ENCODE results near the gene PDAP1. TPM values are rescaled to one million over a fixed set of nuclear protein-coding genes. Genes with fewer than 3 reads are reported as not detected.

Gene PDAP1
- polyA plus RNA-seq, 2 of the 4 experiments (the other 2 are of a cell fraction): 81.8 to 347 TPM

- Histone ChIP-seq H3K9me3 (no peaks in the 10 kb centered on the region), H3K4me2 (peak overlapping the region; percentile 83), H3K27ac (peak overlapping the region; percentile 95 to 98), H3K4me1 (peaks cover 29% of the 10 kb centered on the region), H3K4me3 (peak overlapping the region; percentile 96)
- TF ChIP-seq RFX5 (IDR thresholded peaks at IDR 0.05) (no peak), HEYL (CRISPR knock-in tag; IDR thresholded peaks at IDR 0.05) (no peak), MAFK (IDR thresholded peaks at IDR 0.05; ENCODE audit: partially characterized antibody) (no peak), HOXB13 (CRISPR knock-in tag; IDR thresholded peaks at IDR 0.05; ENCODE audit: low read depth) (no peak), NPAS2 (CRISPR knock-in tag; IDR thresholded peaks at IDR 0.05; ENCODE audit: borderline replicate concordance) (no peak), EHF (CRISPR knock-in tag; IDR thresholded peaks at IDR 0.05) (no peak), E2F6 (IDR thresholded peaks at IDR 0.05; ENCODE audit: borderline replicate concordance, low read depth) (no peak), JUN (IDR thresholded peaks at IDR 0.05) (no peak), CHD4 (IDR thresholded peaks at IDR 0.05; ENCODE audit: borderline replicate concordance) (no peak), TFCP2L1 (CRISPR knock-in tag; IDR thresholded peaks at IDR 0.05) (no peak), HOXA7 (CRISPR knock-in tag; IDR thresholded peaks at IDR 0.05) (no peak), RCOR1 (IDR thresholded peaks at IDR 0.05; ENCODE audit: low read depth, low read length) (no peak), NR3C1 (IDR thresholded peaks at IDR 0.05) (no peak), FOSL2 (IDR thresholded peaks at IDR 0.05) (no peak), FOSL2 (CRISPR knock-in tag; IDR thresholded peaks at IDR 0.05) (no peak), PHF8 (IDR thresholded peaks at IDR 0.05; ENCODE audit: borderline replicate concordance, low read depth) (no peak), CHD2 (IDR thresholded peaks at IDR 0.05; ENCODE audit: low read length, partially characterized antibody) (no peak), RARB (CRISPR knock-in tag; IDR thresholded peaks at IDR 0.05) (no peak)
- TF ChIP-seq, protein P1, sequence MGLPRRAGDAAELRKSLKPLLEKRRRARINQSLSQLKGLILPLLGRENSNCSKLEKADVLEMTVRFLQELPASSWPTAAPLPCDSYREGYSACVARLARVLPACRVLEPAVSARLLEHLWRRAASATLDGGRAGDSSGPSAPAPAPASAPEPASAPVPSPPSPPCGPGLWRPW (IDR thresholded peaks at IDR 0.05): no peak
- TF ChIP-seq, protein P2, sequence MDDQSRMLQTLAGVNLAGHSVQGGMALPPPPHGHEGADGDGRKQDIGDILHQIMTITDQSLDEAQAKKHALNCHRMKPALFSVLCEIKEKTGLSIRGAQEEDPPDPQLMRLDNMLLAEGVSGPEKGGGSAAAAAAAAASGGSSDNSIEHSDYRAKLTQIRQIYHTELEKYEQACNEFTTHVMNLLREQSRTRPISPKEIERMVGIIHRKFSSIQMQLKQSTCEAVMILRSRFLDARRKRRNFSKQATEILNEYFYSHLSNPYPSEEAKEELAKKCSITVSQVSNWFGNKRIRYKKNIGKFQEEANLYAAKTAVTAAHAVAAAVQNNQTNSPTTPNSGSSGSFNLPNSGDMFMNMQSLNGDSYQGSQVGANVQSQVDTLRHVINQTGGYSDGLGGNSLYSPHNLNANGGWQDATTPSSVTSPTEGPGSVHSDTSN (IDR thresholded peaks at IDR 0.05): no peak
- TF ChIP-seq, protein P3, sequence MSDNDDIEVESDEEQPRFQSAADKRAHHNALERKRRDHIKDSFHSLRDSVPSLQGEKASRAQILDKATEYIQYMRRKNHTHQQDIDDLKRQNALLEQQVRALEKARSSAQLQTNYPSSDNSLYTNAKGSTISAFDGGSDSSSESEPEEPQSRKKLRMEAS (IDR thresholded peaks at IDR 0.05): no peak
- FAIRE-seq (no peak), DNase-seq (ENCODE audit: low read depth in 1 of 2, low spot score in 1 of 2) (no peak), ATAC-seq (no peak)
- ChIA-PET POLR2A (interaction anchor here (0.6 to 2.4 kb wide), 2 partner anchors 14 to 35 kb away, joined by 5 to 15 read pairs; partner anchors contain the start of genes BUD31 and PDAP1), CTCF (interaction anchor here (0.9 to 1.4 kb wide), 2 partner anchors 9 to 13 kb away, joined by 4 read pairs; no protein-coding TSS in a partner anchor)
- 89% methylated on average over 37 of the region's 41 CpGs for WGBS (ENCODE audit: missing lambda C conversion rate)
Measured at GRCh38 chr7:99373091-99374066, 35.0 kb downstream of the PDAP1 start.

GRCh38 chr7:99372275-99373090, 35.9 kb downstream of the PDAP1 start:
- no peak for FAIRE-seq
- 88% methylated on average over 19 of the region's 21 CpGs for WGBS (ENCODE audit: missing lambda C conversion rate)
- DNase-seq (ENCODE audit: low read depth in 1 of 2, low spot score in 1 of 2): no peak
- no peak overlapping the region for H3K27ac ChIP-seq
- TF ChIP-seq, protein P4, sequence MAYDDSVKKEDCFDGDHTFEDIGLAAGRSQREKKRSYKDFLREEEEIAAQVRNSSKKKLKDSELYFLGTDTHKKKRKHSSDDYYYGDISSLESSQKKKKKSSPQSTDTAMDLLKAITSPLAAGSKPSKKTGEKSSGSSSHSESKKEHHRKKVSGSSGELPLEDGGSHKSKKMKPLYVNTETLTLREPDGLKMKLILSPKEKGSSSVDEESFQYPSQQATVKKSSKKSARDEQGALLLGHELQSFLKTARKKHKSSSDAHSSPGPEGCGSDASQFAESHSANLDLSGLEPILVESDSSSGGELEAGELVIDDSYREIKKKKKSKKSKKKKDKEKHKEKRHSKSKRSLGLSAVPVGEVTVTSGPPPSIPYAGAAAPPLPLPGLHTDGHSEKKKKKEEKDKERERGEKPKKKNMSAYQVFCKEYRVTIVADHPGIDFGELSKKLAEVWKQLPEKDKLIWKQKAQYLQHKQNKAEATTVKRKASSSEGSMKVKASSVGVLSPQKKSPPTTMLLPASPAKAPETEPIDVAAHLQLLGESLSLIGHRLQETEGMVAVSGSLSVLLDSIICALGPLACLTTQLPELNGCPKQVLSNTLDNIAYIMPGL (CRISPR knock-in tag; IDR thresholded peaks at IDR 0.05; ENCODE audit: borderline replicate concordance): no peak
- TF ChIP-seq, protein P5, sequence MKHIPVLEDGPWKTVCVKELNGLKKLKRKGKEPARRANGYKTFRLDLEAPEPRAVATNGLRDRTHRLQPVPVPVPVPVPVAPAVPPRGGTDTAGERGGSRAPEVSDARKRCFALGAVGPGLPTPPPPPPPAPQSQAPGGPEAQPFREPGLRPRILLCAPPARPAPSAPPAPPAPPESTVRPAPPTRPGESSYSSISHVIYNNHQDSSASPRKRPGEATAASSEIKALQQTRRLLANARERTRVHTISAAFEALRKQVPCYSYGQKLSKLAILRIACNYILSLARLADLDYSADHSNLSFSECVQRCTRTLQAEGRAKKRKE (CRISPR knock-in tag; IDR thresholded peaks at IDR 0.05; ENCODE audit: low read depth): no peak
- TF ChIP-seq CEBPB (IDR thresholded peaks at IDR 0.05) (peak; percentile 26 to 73; a peak in 2 of 4 replicates), SMC3 (IDR thresholded peaks at IDR 0.05) (no peak), RCOR1 (IDR thresholded peaks at IDR 0.05; ENCODE audit: low read depth, low read length) (no peak), CHD2 (IDR thresholded peaks at IDR 0.05; ENCODE audit: low read length, partially characterized antibody) (no peak), JUN (IDR thresholded peaks at IDR 0.05) (no peak)
- H3K4me1 ChIP-seq: peaks cover 25% of the 10 kb centered on the region
- H3K9me3 ChIP-seq: no peaks in the 10 kb centered on the region
- no peak for ATAC-seq
- CTCF ChIA-PET: interaction anchor here (0.9 to 1.1 kb wide), 4 partner anchors 17 to 376 kb away, joined by 3 to 4 read pairs (median 3); no protein-coding TSS in a partner anchor
- no peak overlapping the region for H3K4me3 ChIP-seq
- POLR2A ChIA-PET: no interaction called here
- no peak overlapping the region for H3K4me2 ChIP-seq
